PC-9 (cell line): ENCODE data around the gene TDRD9.

Experiments
- EZH2 ChIP-seq: fragments of 200-600 bp; sonication (generic); IDR thresholded peaks from 2 replicates; pipeline ENCODE4 v1.8.0; 2017; ENCODE audit warnings: antibody characterized with exemption, low read depth
- TF ChIP-seq, protein P1 (sequence below): fragments of 200-600 bp; sonication (generic); conservative IDR thresholded peaks from 2 replicates; pipeline ENCODE4 v1.6.1; 2017; ENCODE audit warnings: mixed run types, antibody characterized with exemption, mild to moderate bottlenecking, moderate library complexity

DNA sequence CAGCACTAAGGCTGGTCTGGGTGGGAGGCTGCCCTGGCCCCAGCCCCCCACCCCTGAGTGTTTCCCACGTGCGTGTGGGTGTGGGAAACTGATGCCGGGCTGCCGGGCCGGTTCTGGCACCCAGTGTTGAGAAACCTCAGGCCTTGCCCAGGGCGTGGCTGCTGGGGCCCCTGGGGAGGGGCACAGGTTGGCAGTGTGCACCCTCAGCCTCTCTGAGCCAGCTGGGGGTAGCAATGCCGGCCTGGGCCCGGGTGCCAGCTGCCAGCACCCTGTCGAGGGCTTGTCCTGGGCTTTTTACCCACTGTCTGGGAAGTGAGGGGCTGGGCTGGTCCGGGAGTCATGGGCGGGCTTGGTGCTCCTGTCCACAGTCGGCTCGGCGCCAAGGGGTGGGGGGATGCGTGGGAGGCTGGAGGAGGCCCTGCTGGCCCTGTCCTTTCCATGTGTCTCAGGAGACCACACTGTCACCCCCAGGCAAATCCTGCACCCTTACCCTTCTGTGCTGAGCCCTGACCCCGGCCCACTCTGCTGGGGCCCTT lies 172.9 kb downstream of the TDRD9 start:
- TF ChIP-seq, protein P1, sequence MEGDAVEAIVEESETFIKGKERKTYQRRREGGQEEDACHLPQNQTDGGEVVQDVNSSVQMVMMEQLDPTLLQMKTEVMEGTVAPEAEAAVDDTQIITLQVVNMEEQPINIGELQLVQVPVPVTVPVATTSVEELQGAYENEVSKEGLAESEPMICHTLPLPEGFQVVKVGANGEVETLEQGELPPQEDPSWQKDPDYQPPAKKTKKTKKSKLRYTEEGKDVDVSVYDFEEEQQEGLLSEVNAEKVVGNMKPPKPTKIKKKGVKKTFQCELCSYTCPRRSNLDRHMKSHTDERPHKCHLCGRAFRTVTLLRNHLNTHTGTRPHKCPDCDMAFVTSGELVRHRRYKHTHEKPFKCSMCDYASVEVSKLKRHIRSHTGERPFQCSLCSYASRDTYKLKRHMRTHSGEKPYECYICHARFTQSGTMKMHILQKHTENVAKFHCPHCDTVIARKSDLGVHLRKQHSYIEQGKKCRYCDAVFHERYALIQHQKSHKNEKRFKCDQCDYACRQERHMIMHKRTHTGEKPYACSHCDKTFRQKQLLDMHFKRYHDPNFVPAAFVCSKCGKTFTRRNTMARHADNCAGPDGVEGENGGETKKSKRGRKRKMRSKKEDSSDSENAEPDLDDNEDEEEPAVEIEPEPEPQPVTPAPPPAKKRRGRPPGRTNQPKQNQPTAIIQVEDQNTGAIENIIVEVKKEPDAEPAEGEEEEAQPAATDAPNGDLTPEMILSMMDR = no peak
- no peak for TF ChIP-seq EZH2
